Lower leg skin (tissue), 4 donors: ENCODE results near the gene DMXL1. TPM values are rescaled to one million over a fixed set of nuclear protein-coding genes. Genes with fewer than 3 reads are reported as not detected.

Source experiments
- DNase-seq, 2 donors: peaks; one replicate each; pipeline ENCODE4 v3.0.0-alpha.2; 2019; ENCODE audit warnings: low spot score in 2 of 2
- H3K4me3 ChIP-seq: fragments of 200-600 bp; sonication (generic); 2 replicates; pipeline ENCODE4 v1.5.1; 2017; ENCODE audit warnings: mild to moderate bottlenecking, low read depth; ENCODE audit not compliant: poor library complexity, severe bottlenecking
- POLR2A ChIP-seq, 2 donors: fragments of 450-650 bp; IDR thresholded peaks; one replicate each; pipeline ENCODE4 v1.6.1; 2016 to 2017; ENCODE audit warnings: antibody characterized with exemption in 2 of 2, mild to moderate bottlenecking in 1 of 2, moderate library complexity in 1 of 2
- WGBS, 2 donors: methylation state at CpG; one replicate each; pipeline ENCODE4 v1.1.5; 2018; 5-methylcytosine and 5-hydroxymethylcytosine counted together
- intact Hi-C: fragments of 100-400 bp; cut with DNase I; formaldehyde crosslinking; loops from one replicate; pipeline ENCODE4 v1.15.0; 2023; ENCODE audit warnings: low total_unique reads
- total RNA-seq, 4 donors: library from RNA; depleted of rRNA; stranded (reverse); fragments of >200 nt; gene quantifications; one replicate each; pipeline ENCODE4 v1.1.0, GENCODE V29; 2016
- TF ChIP-seq, protein P1 (sequence below), 3 donors: fragments of 450-650 bp; IDR thresholded peaks; one replicate each; pipeline ENCODE4 v1.5.1; 2016; ENCODE audit warnings: antibody characterized with exemption in 3 of 3, mild to moderate bottlenecking in 3 of 3, moderate library complexity in 2 of 3

The DMXL1 gene
- total RNA-seq, 4 donors from 2014 or later: 34.7 to 52.4 (median 36.6) TPM

DNA sequence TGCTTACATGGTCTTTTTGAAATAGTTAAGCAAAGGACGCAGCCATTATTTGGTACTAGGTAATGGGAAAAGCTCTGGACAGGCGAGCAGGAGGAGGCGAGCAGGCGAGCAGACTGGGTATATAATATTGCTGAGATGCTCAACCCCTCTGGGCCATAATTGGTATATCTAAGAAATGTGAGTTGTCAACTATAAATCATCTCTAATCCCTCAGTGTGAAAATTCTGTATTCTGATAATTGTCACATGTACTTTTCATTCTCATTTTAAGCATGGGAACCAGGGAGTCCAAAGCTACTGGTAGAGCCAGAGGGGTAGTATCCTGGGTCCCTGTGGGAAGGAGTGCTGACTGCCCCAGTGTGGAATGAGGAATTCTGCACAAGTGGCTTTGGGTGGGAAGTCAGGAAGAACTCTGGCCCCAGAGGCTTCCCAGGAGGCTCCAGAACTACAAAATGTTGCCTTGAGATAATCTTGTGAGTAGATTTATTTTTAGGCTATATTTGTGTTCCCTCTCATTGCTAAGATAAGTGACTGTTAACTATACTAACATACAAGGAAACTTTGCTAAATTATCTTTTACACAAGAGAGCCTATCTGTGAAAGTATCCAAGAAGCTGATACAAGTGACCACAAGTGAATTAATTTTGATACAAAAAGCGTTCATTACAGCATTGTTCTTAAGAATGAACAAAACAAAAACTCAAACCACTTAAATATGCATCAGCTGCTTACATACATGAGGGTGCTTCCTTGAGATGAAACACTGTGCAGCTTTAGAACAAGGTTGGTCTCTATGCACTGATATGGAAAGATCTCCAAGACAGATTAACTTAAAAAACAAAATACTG, 214.4 kb downstream of the DMXL1 start:
- intact Hi-C loops: no loop called here
- no peak overlapping the region for H3K4me3 ChIP-seq
- 84 to 87% methylated on average over 5 of the region's 5 CpGs for WGBS, 2 donors
- DNase-seq: no peak
- TF ChIP-seq, protein P1, sequence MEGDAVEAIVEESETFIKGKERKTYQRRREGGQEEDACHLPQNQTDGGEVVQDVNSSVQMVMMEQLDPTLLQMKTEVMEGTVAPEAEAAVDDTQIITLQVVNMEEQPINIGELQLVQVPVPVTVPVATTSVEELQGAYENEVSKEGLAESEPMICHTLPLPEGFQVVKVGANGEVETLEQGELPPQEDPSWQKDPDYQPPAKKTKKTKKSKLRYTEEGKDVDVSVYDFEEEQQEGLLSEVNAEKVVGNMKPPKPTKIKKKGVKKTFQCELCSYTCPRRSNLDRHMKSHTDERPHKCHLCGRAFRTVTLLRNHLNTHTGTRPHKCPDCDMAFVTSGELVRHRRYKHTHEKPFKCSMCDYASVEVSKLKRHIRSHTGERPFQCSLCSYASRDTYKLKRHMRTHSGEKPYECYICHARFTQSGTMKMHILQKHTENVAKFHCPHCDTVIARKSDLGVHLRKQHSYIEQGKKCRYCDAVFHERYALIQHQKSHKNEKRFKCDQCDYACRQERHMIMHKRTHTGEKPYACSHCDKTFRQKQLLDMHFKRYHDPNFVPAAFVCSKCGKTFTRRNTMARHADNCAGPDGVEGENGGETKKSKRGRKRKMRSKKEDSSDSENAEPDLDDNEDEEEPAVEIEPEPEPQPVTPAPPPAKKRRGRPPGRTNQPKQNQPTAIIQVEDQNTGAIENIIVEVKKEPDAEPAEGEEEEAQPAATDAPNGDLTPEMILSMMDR (IDR thresholded peaks at IDR 0.05): no peak
- no peak for TF ChIP-seq POLR2A (IDR thresholded peaks at IDR 0.05)

DNA sequence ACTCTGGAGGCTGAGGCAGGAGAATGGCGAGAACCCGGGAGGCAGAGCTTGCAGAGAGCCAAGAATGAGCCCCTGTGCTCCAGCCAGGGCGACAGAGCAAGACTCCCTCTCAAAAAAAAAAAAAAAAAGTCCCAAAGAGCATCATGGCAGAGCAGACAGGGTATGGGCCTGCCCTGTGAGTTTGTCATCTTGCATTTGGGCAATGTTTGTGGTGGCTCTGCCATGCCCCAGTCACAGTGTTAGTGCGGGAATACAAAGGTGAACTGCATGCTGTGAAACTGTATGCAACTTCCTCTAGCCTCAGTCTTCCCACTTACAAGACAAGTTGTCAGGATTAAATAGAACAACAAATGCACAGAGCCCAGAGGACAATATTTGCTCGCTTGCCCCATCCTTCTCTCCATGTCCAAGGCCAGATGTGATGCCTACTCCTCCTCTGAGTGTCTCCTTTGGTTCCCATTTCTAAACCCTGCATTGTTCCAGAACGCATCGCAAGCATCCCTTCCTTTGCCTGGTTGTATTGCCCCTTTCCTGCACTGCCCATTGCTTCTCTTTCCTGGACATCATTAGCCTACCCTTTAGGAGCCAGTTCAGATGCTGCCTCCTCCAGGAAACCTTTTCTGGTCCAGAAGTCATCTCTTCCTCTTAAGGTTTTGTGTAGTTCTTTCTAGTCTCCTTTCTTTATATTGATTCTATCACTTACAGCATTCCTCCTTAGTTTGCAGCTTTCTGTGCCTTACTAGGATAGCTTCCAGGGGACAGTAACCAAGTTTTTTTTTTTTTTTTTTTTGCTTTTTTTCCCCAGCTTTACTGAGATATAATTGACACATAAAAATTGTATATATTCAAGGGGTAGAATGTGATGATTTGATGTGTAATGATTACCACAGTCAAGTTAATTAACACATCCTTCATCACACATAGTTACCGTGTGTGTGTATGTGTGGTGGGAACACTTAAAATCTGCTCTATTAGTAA, 215.9 kb downstream of the DMXL1 start:
- no peak overlapping the region for H3K4me3 ChIP-seq
- 89 to 94% methylated on average over 8 of the region's 8 CpGs for WGBS, 2 donors
- intact Hi-C loops: no loop called here
- no peak for DNase-seq
- TF ChIP-seq POLR2A (IDR thresholded peaks at IDR 0.05): no peak
- TF ChIP-seq, protein P1 (IDR thresholded peaks at IDR 0.05): no peak

DNA sequence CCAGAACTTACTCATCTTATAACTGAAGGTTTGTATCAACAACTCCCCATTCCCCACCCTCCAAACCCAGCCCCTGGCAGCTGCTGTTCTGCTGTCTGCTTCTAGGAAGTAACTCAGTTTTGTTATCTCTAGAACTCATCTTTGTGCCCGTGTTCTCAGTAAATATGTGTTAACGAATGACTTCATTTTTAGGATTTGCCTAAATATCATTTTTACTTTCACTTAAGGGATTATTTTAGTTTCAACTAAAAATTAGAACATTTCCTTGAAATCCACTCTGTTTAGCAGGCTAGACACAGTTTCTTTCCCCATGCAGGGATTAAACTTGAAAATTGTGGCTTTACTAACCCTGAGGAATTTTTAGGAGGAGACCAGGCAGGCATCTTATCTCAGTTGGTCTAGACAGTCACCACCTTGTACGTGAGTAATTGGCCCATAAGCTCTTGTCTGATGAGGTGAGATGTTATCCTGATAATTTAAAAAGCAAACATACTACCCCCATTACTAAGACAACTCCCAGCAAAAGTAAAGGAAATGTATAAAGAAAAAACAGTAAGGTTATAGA, 216.7 kb downstream of the DMXL1 start:
- intact Hi-C loops: no loop called here
- TF ChIP-seq POLR2A (IDR thresholded peaks at IDR 0.05): no peak
- TF ChIP-seq, protein P1 (IDR thresholded peaks at IDR 0.05): no peak
- no peak for DNase-seq
- WGBS, 2 donors: 28 to 36% methylated on average over 3 of the region's 3 CpGs
- no peak overlapping the region for H3K4me3 ChIP-seq

DNA sequence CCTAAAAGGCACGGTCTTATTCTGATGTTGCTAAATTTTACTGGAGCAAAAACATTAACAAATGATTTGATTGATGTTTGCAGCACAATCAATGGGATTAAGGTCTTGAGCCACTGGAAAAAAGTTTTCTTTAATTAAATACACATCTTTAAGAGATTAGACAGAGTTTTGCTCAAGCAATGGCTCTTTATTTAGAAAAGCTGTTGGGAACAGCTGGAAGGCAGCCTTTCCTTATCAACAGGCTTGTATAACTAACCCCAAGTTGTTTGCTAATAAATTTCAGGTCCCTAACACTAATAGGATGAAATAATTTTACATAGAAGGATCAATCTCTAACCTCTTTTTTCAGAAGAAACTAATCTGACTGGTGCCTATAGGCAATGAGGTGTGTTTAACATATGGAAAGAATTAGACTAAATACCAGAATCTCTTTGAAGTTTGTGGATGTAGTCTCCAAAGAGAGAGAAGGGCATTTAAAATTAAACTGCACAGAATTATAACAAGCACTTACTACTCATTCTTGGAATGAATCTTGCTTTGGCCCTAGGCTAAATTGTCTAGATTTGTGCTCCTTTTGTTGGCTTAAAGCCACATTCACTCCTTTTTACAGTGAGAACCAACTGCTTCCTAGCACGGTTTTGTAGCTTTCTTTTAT, 217.6 kb downstream of the DMXL1 start:
- intact Hi-C loops: no loop called here
- no peak for DNase-seq
- H3K4me3 ChIP-seq: no peak overlapping the region
- WGBS, 2 donors: 31 to 42% methylated on average over 2 of the region's 2 CpGs
- TF ChIP-seq, protein P1 (IDR thresholded peaks at IDR 0.05): no peak
- TF ChIP-seq POLR2A (IDR thresholded peaks at IDR 0.05): no peak

DNA sequence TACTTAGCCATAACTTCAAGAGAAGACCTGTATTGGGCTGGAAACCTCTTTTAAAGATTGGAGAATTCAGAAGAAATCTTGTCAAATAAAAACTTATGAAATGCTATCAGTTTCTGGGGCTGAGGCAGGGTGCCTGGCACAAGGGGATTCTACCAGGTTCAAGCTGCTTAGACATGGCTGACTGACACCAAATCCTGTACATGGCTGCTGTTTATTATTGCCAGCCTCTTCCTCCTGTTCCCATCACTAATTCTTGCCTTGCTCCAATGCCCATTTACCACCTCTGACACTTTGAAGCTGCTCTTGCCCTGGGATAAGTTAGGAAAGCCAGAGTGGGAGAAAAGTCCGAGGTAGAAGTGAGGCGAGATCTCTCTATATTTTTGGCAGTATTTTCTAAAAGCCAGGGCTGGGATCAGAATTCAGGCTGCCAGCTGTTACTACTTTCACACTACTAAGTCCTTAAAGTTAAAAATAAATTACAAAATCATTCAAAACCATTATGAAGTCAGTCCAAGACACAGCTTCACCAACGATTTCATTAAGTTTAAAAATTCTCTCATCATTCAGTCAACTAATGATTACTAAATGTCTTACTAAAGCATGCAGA, 218.7 kb downstream of the DMXL1 start:
- intact Hi-C loops: no loop called here
- DNase-seq: no peak
- 26 to 42% methylated on average over 3 of the region's 3 CpGs for WGBS, 2 donors
- H3K4me3 ChIP-seq: no peak overlapping the region
- TF ChIP-seq, protein P1 (IDR thresholded peaks at IDR 0.05): no peak
- TF ChIP-seq POLR2A (IDR thresholded peaks at IDR 0.05): no peak
